Thyroid gland (tissue), 4 donors: Measurements from ENCODE around the gene SETD7. TPM values are rescaled to one million over a fixed set of nuclear protein-coding genes. Genes with fewer than 3 reads are reported as not detected.
"Not testable (repeated sequence)": the region's sequence is repeated elsewhere in the genome, so short reads cannot be mapped to it uniquely, and the experiment has no call there.

ENCODE experiments used
- DNase-seq, 2 donors: peaks; one replicate each; pipeline ENCODE4 v3.0.0-alpha.2; 2019
- H3K27ac ChIP-seq, 3 donors: fragments of 200-600 bp; sonication (generic); 1 replicate in 2 of 3; 2 replicates in 1 of 3; pipeline ENCODE4 v1.5.1; 2016 to 2019; ENCODE audit warnings: mild to moderate bottlenecking in 1 of 3, moderate library complexity in 1 of 3
- H3K27me3 ChIP-seq: fragments of 200-600 bp; sonication (generic); one replicate; pipeline ENCODE4 v1.5.1; 2019
- H3K36me3 ChIP-seq, 2 donors: fragments of 200-600 bp; sonication (generic); one replicate each; pipeline ENCODE4 v1.5.1; 2016 to 2019
- H3K4me1 ChIP-seq, 2 donors: fragments of 200-600 bp; sonication (generic); one replicate each; pipeline ENCODE4 v1.5.1; 2017 to 2019
- H3K4me3 ChIP-seq, 3 donors: fragments of 200-600 bp; sonication (generic); replicated peaks in 1 of 3; 1 replicate in 2 of 3; 2 replicates in 1 of 3; pipeline ENCODE4 v1.5.1; 2016; ENCODE audit warnings: mild to moderate bottlenecking in 1 of 3
- H3K9me3 ChIP-seq: fragments of 200-600 bp; sonication (generic); one replicate; pipeline ENCODE4 v1.5.1; 2017
- POLR2A ChIP-seq, 2 donors: fragments of 450-650 bp; IDR thresholded peaks; one replicate each; pipeline ENCODE4 v1.6.1; 2017; ENCODE audit warnings: antibody characterized with exemption in 2 of 2, mild to moderate bottlenecking in 2 of 2, moderate library complexity in 1 of 2
- WGBS, 2 donors: methylation state at CpG; one replicate each; pipeline ENCODE4 v1.1.5; 2017; 5-methylcytosine and 5-hydroxymethylcytosine counted together
- intact Hi-C: fragments of 100-400 bp; cut with DNase I; formaldehyde crosslinking; loops from one replicate; pipeline ENCODE4 v1.15.1; 2023
- total RNA-seq, 4 donors: library from RNA; depleted of rRNA; stranded (reverse); fragments of >200 nt; gene quantifications; one replicate each; pipeline ENCODE4 v1.2.3, GENCODE V29; 2016
- TF ChIP-seq, protein P1 (sequence below), 6 experiments: fragments of 200-600 bp in 3 of 6; fragments of 450-650 bp in 3 of 6; sonication (generic) in 3 of 6; IDR thresholded peaks; one replicate each; pipeline ENCODE4 v1.5.1; 2016 to 2019; ENCODE audit warnings: antibody characterized with exemption in 6 of 6, mild to moderate bottlenecking in 2 of 6, inconsistent platforms in 1 of 6, moderate library complexity in 1 of 6

The SETD7 gene
- total RNA-seq, 4 donors from 2014 or later = 33.3 to 73.0 (median 37.1) TPM

DNA sequence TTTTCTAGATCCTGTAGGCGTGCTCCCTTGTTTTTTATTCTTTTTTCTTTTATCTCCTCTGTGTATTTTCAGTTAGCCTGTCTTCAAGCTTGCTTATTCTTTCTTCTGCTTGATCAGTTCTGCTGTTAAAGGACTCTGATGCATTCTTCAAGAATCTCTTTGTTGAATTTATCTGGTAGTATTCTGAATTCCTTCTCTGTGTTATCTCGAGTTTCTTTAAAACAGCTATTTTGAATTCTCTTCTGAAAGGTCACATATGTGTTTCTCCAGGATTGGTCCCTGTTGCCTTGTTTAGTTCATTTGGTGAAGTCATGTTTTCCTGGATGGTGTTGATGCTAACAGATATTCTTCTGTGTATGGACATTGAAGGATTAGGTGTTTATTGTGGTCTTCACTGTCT is 86.8 kb downstream of the SETD7 start:
- no peaks in the 10 kb centered on the region for H3K9me3 ChIP-seq
- no peak overlapping the region for H3K4me3 ChIP-seq
- H3K4me1 ChIP-seq = peaks cover 7 to 13% of the 10 kb centered on the region in 2 donors
- H3K27me3 ChIP-seq = no peaks in the 10 kb centered on the region
- intact Hi-C loops = no loop called here
- TF ChIP-seq, protein P1, sequence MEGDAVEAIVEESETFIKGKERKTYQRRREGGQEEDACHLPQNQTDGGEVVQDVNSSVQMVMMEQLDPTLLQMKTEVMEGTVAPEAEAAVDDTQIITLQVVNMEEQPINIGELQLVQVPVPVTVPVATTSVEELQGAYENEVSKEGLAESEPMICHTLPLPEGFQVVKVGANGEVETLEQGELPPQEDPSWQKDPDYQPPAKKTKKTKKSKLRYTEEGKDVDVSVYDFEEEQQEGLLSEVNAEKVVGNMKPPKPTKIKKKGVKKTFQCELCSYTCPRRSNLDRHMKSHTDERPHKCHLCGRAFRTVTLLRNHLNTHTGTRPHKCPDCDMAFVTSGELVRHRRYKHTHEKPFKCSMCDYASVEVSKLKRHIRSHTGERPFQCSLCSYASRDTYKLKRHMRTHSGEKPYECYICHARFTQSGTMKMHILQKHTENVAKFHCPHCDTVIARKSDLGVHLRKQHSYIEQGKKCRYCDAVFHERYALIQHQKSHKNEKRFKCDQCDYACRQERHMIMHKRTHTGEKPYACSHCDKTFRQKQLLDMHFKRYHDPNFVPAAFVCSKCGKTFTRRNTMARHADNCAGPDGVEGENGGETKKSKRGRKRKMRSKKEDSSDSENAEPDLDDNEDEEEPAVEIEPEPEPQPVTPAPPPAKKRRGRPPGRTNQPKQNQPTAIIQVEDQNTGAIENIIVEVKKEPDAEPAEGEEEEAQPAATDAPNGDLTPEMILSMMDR (IDR thresholded peaks at IDR 0.05) = no peak
- no peak for TF ChIP-seq POLR2A (IDR thresholded peaks at IDR 0.05)
- DNase-seq = no peak
- peaks cover 4 to 10% of the 10 kb centered on the region in 2 donors for H3K36me3 ChIP-seq
- WGBS, 2 donors = 91 to 92% methylated on average over 2 of the region's 2 CpGs
- H3K27ac ChIP-seq = no peak overlapping the region

GRCh38 chr4:139468756-139469155 is 87.3 kb downstream of the SETD7 start:
- H3K4me3 ChIP-seq, intact Hi-C loops, DNase-seq, H3K27ac ChIP-seq, H3K27me3 ChIP-seq, H3K9me3 ChIP-seq: not testable (repeated sequence)
- H3K4me1 ChIP-seq = peaks cover 7 to 13% of the 10 kb centered on the region in 2 donors
- peaks cover 4 to 10% of the 10 kb centered on the region in 2 donors for H3K36me3 ChIP-seq

DNA sequence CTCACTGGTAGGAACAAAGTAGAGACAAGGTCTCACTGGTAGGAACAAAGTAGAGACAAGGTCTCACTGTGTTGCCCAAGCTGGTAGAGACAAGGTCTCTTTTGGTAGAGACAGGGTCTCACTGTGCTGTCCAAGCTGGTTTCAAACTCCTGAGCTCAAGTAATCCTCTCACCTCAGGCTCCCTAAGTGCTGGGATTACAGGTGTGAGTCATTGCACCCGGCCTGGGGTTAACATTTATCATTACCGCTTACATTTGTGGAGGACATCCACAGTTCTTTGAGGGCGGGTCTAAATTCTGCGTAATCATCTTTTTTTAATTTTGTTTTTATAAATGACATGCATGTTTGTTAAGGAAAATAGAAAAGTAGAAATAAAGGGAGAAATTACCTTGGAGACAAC is 90.1 kb downstream of the SETD7 start:
- peaks cover 7 to 12% of the 10 kb centered on the region in 2 donors for H3K4me1 ChIP-seq
- H3K4me3 ChIP-seq = no peak overlapping the region
- intact Hi-C loops = no loop called here
- no peaks in the 10 kb centered on the region for H3K9me3 ChIP-seq
- DNase-seq = no peak
- WGBS, 2 donors = 82 to 97% methylated on average over 4 of the region's 4 CpGs
- H3K27ac ChIP-seq = no peak overlapping the region
- H3K27me3 ChIP-seq = no peaks in the 10 kb centered on the region
- TF ChIP-seq POLR2A (IDR thresholded peaks at IDR 0.05) = no peak
- TF ChIP-seq, protein P1 (IDR thresholded peaks at IDR 0.05) = no peak
- no peaks in the 10 kb centered on the region for H3K36me3 ChIP-seq

DNA sequence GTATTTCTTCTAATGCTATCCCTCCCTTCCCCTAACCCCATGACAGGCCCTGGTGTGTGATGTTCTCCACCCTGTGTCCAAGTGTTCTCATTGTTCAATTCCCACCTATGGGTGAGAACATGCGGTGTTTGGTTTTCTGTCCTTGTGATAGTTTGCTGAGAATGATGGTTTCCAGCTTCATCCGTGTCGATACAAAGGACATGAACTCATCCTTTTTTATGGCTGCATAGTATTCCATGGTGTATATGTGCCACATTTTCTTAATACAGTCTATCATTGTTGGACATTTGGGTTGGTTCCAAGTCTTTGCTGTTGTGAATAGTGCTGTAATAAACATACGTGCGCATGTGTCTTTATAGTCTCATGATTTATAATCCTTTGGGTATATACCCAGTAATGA is 91.5 kb downstream of the SETD7 start:
- intact Hi-C loops, H3K27me3 ChIP-seq, DNase-seq, H3K27ac ChIP-seq, H3K4me3 ChIP-seq, H3K4me1 ChIP-seq, H3K36me3 ChIP-seq, H3K9me3 ChIP-seq: not testable (repeated sequence)
- WGBS, 2 donors = 98% methylated on average over 5 of the region's 5 CpGs

DNA sequence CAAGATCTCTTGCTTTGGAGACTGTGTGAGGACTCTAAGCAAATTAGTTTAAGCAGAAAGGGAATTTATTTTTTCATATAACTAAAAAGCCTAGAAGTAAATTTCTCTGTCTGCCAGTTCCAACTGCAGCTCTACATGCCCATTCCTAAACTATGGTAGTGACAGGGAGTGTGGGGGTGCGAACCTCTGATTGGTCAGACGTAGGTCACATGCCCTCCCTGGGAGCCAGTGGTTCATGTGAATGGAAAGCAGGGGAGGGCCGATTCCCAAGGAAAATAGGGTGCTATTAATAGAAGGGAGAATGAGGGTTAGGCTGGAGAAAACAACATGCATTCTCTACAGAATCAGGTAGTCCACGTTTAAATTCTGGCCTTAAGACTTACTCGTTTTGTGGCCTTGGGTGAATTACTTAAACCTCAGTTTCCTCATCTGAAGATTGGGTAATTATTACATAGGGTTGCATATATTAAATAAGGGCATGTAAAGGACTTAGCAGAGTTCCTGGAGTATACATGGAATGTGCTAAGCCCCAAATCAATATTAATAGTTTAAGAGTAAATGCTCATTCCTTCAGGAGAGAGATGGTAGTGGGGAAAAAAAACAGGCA is 94.9 kb downstream of the SETD7 start:
- no peak overlapping the region for H3K4me3 ChIP-seq
- 85 to 91% methylated on average over 5 of the region's 5 CpGs for WGBS, 2 donors
- DNase-seq = no peak
- H3K4me1 ChIP-seq = peaks cover 7 to 15% of the 10 kb centered on the region in 2 donors
- intact Hi-C loops = no loop called here
- TF ChIP-seq POLR2A (IDR thresholded peaks at IDR 0.05) = no peak
- TF ChIP-seq, protein P1 (IDR thresholded peaks at IDR 0.05) = no peak
- no peak overlapping the region for H3K27ac ChIP-seq
- no peaks in the 10 kb centered on the region for H3K9me3 ChIP-seq
- H3K27me3 ChIP-seq = no peaks in the 10 kb centered on the region
- H3K36me3 ChIP-seq = no peaks in the 10 kb centered on the region

DNA sequence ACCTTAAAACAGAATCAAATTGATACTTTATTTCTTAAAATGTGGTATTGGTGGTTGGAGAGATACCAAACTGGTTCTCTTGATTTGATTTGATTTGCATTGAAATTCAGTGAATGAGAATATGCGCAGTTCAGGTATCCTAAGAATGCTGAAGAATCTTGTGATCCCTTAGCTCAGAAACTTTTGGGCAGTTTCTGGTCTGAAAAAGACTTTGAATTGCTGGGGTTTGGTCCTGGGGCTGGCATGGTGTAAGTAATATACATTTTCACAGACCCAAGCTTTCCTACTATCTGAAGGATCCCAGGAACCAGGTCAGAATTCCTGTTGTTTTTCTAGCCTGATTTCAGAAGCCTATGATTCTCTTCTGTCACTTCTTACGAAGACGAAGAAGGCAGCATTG is 95.5 kb downstream of the SETD7 start:
- H3K4me3 ChIP-seq = no peak overlapping the region
- no peak for DNase-seq
- no peak for TF ChIP-seq POLR2A (IDR thresholded peaks at IDR 0.05)
- TF ChIP-seq, protein P1 (IDR thresholded peaks at IDR 0.05) = no peak
- no peaks in the 10 kb centered on the region for H3K9me3 ChIP-seq
- peaks cover 13 to 21% of the 10 kb centered on the region in 2 donors for H3K4me1 ChIP-seq
- 93 to 97% methylated on average over 3 of the region's 3 CpGs for WGBS, 2 donors
- H3K27ac ChIP-seq = no peak overlapping the region
- intact Hi-C loops = no loop called here
- H3K27me3 ChIP-seq = no peaks in the 10 kb centered on the region
- no peaks in the 10 kb centered on the region for H3K36me3 ChIP-seq
